HepG2 (cell line): ENCODE results near the gene FRMD1. TPM values are rescaled to one million over a fixed set of nuclear protein-coding genes. Genes with fewer than 3 reads are reported as not detected.
A peak's percentile ranks its signal among the peaks of the same experiment; 100 is the strongest.

Experiments used
- AFF4 ChIP-seq: sonication (generic); formaldehyde crosslinking; IDR thresholded peaks from 2 replicates; pipeline ENCODE4 v1.4.0; 2020; ENCODE audit warnings: missing genetic modification reagents
- ATAD3A ChIP-seq: sonication (generic); formaldehyde crosslinking; IDR thresholded peaks from 2 replicates; pipeline ENCODE4 v1.4.0; 2020; ENCODE audit warnings: missing genetic modification reagents
- BCL6 ChIP-seq: IDR thresholded peaks from 2 replicates; pipeline ENCODE4 v1.6.1; 2016; ENCODE audit warnings: missing genetic modification reagents, missing compliant biosample characterization
- DDIT3 ChIP-seq: sonication (generic); formaldehyde crosslinking; IDR thresholded peaks from 2 replicates; pipeline ENCODE4 v1.4.0; 2020; ENCODE audit warnings: mild to moderate bottlenecking, missing genetic modification reagents
- E2F2 ChIP-seq: sonication (generic); formaldehyde crosslinking; IDR thresholded peaks from 2 replicates; pipeline ENCODE4 v1.4.0; 2020; ENCODE audit warnings: missing genetic modification reagents, borderline replicate concordance
- FOXC1 ChIP-seq: sonication (generic); formaldehyde crosslinking; IDR thresholded peaks from 2 replicates; pipeline ENCODE4 v1.8.0; 2022; ENCODE audit warnings: mild to moderate bottlenecking, missing genetic modification reagents, borderline replicate concordance
- HMG20A ChIP-seq: IDR thresholded peaks from 2 replicates; pipeline ENCODE4 v1.6.1; 2016; ENCODE audit warnings: borderline replicate concordance
- IRX3 ChIP-seq: sonication (generic); formaldehyde crosslinking; IDR thresholded peaks from 2 replicates; pipeline ENCODE4 v1.8.1; 2023; ENCODE audit warnings: mild to moderate bottlenecking, low read depth, missing genetic modification reagents, borderline replicate concordance
- KLF9 ChIP-seq: IDR thresholded peaks from 2 replicates; pipeline ENCODE4 v1.6.1; 2016; ENCODE audit warnings: low read depth
- MTA1 ChIP-seq: sonication (generic); formaldehyde crosslinking; IDR thresholded peaks from 2 replicates; pipeline ENCODE4 v1.4.0; 2020; ENCODE audit warnings: missing genetic modification reagents, mild to moderate bottlenecking, borderline replicate concordance
- NR0B2 ChIP-seq: sonication (generic); formaldehyde crosslinking; IDR thresholded peaks from 2 replicates; pipeline ENCODE4 v1.4.0; 2020; ENCODE audit warnings: mild to moderate bottlenecking, missing genetic modification reagents
- RXRA ChIP-seq: sonication (generic); formaldehyde crosslinking; IDR thresholded peaks from 2 replicates; pipeline ENCODE4 v1.5.1; 2020; ENCODE audit warnings: missing genetic modification reagents
- RXRB ChIP-seq: IDR thresholded peaks from 2 replicates; pipeline ENCODE4 v1.6.1; 2016; ENCODE audit warnings: borderline replicate concordance, missing genetic modification reagents, missing compliant biosample characterization
- TEF ChIP-seq: sonication (generic); formaldehyde crosslinking; IDR thresholded peaks from 2 replicates; pipeline ENCODE4 v1.5.0; 2020; ENCODE audit warnings: missing genetic modification reagents
- ZFP41 ChIP-seq: sonication (generic); formaldehyde crosslinking; IDR thresholded peaks from 2 replicates; pipeline ENCODE4 v1.4.0; 2020; ENCODE audit warnings: mild to moderate bottlenecking, missing genetic modification reagents, borderline replicate concordance
- ZNF430 ChIP-seq: sonication (generic); formaldehyde crosslinking; IDR thresholded peaks from 2 replicates; pipeline ENCODE4 v1.9.0; 2021; ENCODE audit warnings: mild to moderate bottlenecking, missing genetic modification reagents
- ZNF431 ChIP-seq: sonication (generic); formaldehyde crosslinking; IDR thresholded peaks from 2 replicates; pipeline ENCODE4 v1.9.0; 2022; ENCODE audit warnings: missing genetic modification reagents, low read depth, mild to moderate bottlenecking, borderline replicate concordance
- ZNF496 ChIP-seq: sonication (generic); formaldehyde crosslinking; IDR thresholded peaks from 2 replicates; pipeline ENCODE4 v1.8.1; 2023; ENCODE audit warnings: mild to moderate bottlenecking, moderate library complexity, missing genetic modification reagents; ENCODE audit not compliant: insufficient replicate concordance
- ZNF674 ChIP-seq: sonication (generic); formaldehyde crosslinking; IDR thresholded peaks from 2 replicates; pipeline ENCODE4 v1.5.0; 2020; ENCODE audit warnings: low read depth, mild to moderate bottlenecking, missing genetic modification reagents
- ZNF761 ChIP-seq: sonication (generic); formaldehyde crosslinking; conservative IDR thresholded peaks from 2 replicates; pipeline ENCODE4 v1.4.0; 2020; ENCODE audit warnings: mild to moderate bottlenecking, missing genetic modification reagents
- ZNF782 ChIP-seq: sonication (generic); formaldehyde crosslinking; IDR thresholded peaks from 2 replicates; pipeline ENCODE4 v1.4.0; 2020; ENCODE audit warnings: missing genetic modification reagents, mild to moderate bottlenecking, borderline replicate concordance
- ZNF816 ChIP-seq: sonication (generic); formaldehyde crosslinking; IDR thresholded peaks from 2 replicates; pipeline ENCODE4 v1.8.0; 2022; ENCODE audit warnings: missing genetic modification reagents, mild to moderate bottlenecking, borderline replicate concordance
- ZSCAN5A ChIP-seq: sonication (generic); formaldehyde crosslinking; IDR thresholded peaks from 2 replicates; pipeline ENCODE4 v1.8.0; 2022; ENCODE audit warnings: mild to moderate bottlenecking, missing genetic modification reagents, borderline replicate concordance
- polyA plus RNA-seq, 8 experiments: library from polyadenylated mRNA; depleted of rRNA in 3 of 8; stranded (reverse) in 7 of 8; unstranded in 1 of 8; fragments of >200 nt; fragmentation: Illumina TruSeq in 4 of 8; extraction: Trizol in 4 of 8; gene quantifications; 2 replicates each; pipeline versions ENCODE4 v1.2.1 to v1.2.3, GENCODE V29; 2011 to 2016; ENCODE audit warnings: low read depth in 4 of 8, missing spikeins in 1 of 8, mixed read lengths in 1 of 8; ENCODE audit not compliant: insufficient read depth in 1 of 8
- total RNA-seq, 5 experiments: library from RNA; depleted of rRNA; stranded (reverse); fragments of >200 nt; fragmentation: Illumina TruSeq; extraction: Trizol; gene quantifications; 2 replicates each; pipeline ENCODE4 v1.2.3, GENCODE V29; 2016; ENCODE audit warnings: low read depth in 1 of 5

FRMD1 gene
- total and polyA plus RNA-seq, 2 of the 13 experiments (the other 11 are each of a cell fraction or from before 2014, with no cell fraction given) = 0.01 TPM; not detected in 1

GRCh38 chr6:168060521-168060931 is 18.5 kb downstream of the FRMD1 start (continued):
- TF ChIP-seq TEF (CRISPR knock-in tag) = no peak
- no peak for TF ChIP-seq ZNF674 (CRISPR knock-in tag)
- no peak for TF ChIP-seq MTA1 (CRISPR knock-in tag)
- no peak for TF ChIP-seq IRX3 (CRISPR knock-in tag)
- TF ChIP-seq FOXC1 (CRISPR knock-in tag) = no peak
- no peak for TF ChIP-seq DDIT3 (CRISPR knock-in tag)
- TF ChIP-seq AFF4 (CRISPR knock-in tag) = no peak
- no peak for TF ChIP-seq ATAD3A (CRISPR knock-in tag)
- no peak for TF ChIP-seq ZNF782 (CRISPR knock-in tag)
- TF ChIP-seq ZNF496 = no peak
- no peak for TF ChIP-seq NR0B2 (CRISPR knock-in tag)
- no peak for TF ChIP-seq BCL6
- TF ChIP-seq ZFP41 (CRISPR knock-in tag) = no peak
- TF ChIP-seq RXRA (CRISPR knock-in tag) = peak; percentile 53; the same call in 1 of the 2 replicates
- no peak for TF ChIP-seq KLF9
- TF ChIP-seq ZNF431 = no peak
- TF ChIP-seq ZSCAN5A (CRISPR knock-in tag) = no peak
- no peak for TF ChIP-seq E2F2 (CRISPR knock-in tag)
- TF ChIP-seq RXRB (CRISPR knock-in tag) = no peak
- TF ChIP-seq ZNF761 = no peak
- no peak for TF ChIP-seq ZNF816 (CRISPR knock-in tag)
- TF ChIP-seq HMG20A = no peak
- TF ChIP-seq ZNF430 (CRISPR knock-in tag) = no peak
